ENCODE data around the gene PANK2.

PANK2 gene

GRCh38 chr20:3909952-3910366, 20.8 kb downstream of the PANK2 start:
- H3K4me3 ChIP-seq (ENCODE audit: low read depth, low read length): no peak overlapping the region
- ChIA-PET CTCF (interaction anchor here (1.1 kb wide), 1 partner anchor 9 kb away, joined by 4 read pairs; no protein-coding TSS in a partner anchor), POLR2A (interaction anchor here (0.5 kb wide), 1 partner anchor 13 kb away, joined by 3 read pairs; no protein-coding TSS in a partner anchor)
- TF ChIP-seq CTCF (IDR thresholded peaks at IDR 0.05; ENCODE audit: insufficient read depth, low read length, missing control alignments): no peak
- DNase-seq (ENCODE audit: low read depth, low spot score): no peak

GRCh38 chr20:3910853-3911252, 21.7 kb downstream of the PANK2 start:
- POLR2A ChIA-PET: no interaction called here
- H3K4me3 ChIP-seq (ENCODE audit: low read depth, low read length): no peak overlapping the region
- CTCF ChIA-PET: interaction anchor here (1.1 kb wide), 1 partner anchor 10 kb away, joined by 4 read pairs; no protein-coding TSS in a partner anchor
- no peak for DNase-seq (ENCODE audit: low read depth, low spot score)
- TF ChIP-seq CTCF (IDR thresholded peaks at IDR 0.05; ENCODE audit: insufficient read depth, low read length, missing control alignments): no peak

- no peak for TF ChIP-seq CTCF (IDR thresholded peaks at IDR 0.05; ENCODE audit: insufficient read depth, low read length, missing control alignments)
- no peak for DNase-seq (ENCODE audit: low read depth, low spot score)
- CTCF ChIA-PET: interaction anchor here (0.7 kb wide), 1 partner anchor 12 kb away, joined by 3 read pairs; no protein-coding TSS in a partner anchor
- POLR2A ChIA-PET: no interaction called here
- no peak overlapping the region for H3K4me3 ChIP-seq (ENCODE audit: low read depth, low read length)
These were observed 22.8 kb downstream of the PANK2 start for GRCh38 chr20:3911956-3912355.

- TF ChIP-seq CTCF (IDR thresholded peaks at IDR 0.05; ENCODE audit: insufficient read depth, low read length, missing control alignments): no peak
- no peak overlapping the region for H3K4me3 ChIP-seq (ENCODE audit: low read depth, low read length)
- ChIA-PET POLR2A (no interaction called here), CTCF (no interaction called here)
- DNase-seq (ENCODE audit: low read depth, low spot score): no peak
These were observed 25.3 kb downstream of the PANK2 start for GRCh38 chr20:3914446-3914845.

- no peak for DNase-seq (ENCODE audit: low read depth, low spot score)
- H3K4me3 ChIP-seq (ENCODE audit: low read depth, low read length): no peak overlapping the region
- POLR2A ChIA-PET: no interaction called here
These were observed 26.5 kb downstream of the PANK2 start for GRCh38 chr20:3915691-3916090.

GRCh38 chr20:3916364-3916763, 27.2 kb downstream of the PANK2 start:
- CTCF ChIA-PET: interaction anchor here (0.6 to 1.7 kb wide), 2 partner anchors 9 to 44 kb away, joined by 3 read pairs; no protein-coding TSS in a partner anchor
- POLR2A ChIA-PET: no interaction called here

More at GRCh38 chr20:3915691-3916090, 26.5 kb downstream of the PANK2 start:
- TF ChIP-seq CTCF (IDR thresholded peaks at IDR 0.05; ENCODE audit: insufficient read depth, low read length, missing control alignments): no peak
- CTCF ChIA-PET: interaction anchor here (1.0 kb wide), 2 partner anchors 9 to 17 kb away, joined by 3 read pairs; no protein-coding TSS in a partner anchor

More at GRCh38 chr20:3916364-3916763, 27.2 kb downstream of the PANK2 start:
- no peak overlapping the region for H3K4me3 ChIP-seq (ENCODE audit: low read depth, low read length)
- no peak for TF ChIP-seq CTCF (IDR thresholded peaks at IDR 0.05; ENCODE audit: insufficient read depth, low read length, missing control alignments)
- no peak for DNase-seq (ENCODE audit: low read depth, low spot score)
